ENCODE measurements around the gene ZNF385A. TPM values are rescaled to one million over a fixed set of nuclear protein-coding genes. Genes with fewer than 3 reads are reported as not detected.

ZNF385A gene
- total RNA-seq, 1 donor from 2014 or later, result 24.4 TPM

DNA sequence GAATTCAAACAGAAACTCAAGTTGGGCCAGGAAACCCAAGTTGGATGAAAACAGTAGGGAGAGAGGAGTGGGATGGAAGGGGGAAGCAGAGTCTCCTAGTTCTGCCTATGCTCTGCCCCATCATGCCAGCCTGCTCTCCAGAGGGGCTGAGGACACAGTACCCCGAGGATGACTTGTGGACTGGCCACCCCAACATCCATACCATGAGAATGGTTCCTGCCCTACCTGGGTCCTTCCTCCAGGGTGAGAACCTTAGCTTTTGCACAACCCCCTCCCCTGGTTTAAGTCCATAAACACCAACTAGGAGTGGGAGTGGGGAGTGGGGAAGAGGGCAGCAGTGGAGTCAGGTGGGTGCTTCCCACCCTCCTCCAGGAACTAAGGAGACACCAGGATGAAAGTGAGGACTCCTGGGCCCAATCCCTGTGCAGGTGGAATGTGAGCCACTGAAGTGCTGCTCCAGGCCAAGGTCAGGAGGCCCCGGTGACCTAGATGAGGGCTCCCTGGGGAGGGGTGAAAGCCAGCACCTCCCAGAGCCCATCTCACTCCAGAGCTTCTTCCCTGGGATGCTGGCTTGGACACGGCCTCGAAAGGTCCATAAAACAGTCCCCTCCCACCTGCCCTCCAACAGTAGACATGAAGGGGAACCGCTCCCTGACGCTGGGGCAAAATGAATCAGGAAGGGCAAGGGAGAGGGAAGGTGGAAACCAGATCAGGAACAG lies 6.6 kb downstream of the ZNF385A start:
- no peak overlapping the region for H2AFZ ChIP-seq (ENCODE audit: low read depth, low read length)
- H4K20me1 ChIP-seq (ENCODE audit: insufficient read depth, low read length), result peaks cover 4% of the 10 kb centered on the region
- H3K9ac ChIP-seq (ENCODE audit: low read length), result no peak overlapping the region
- H3K9me3 Mint-ChIP-seq (ENCODE audit: unreplicated experiment), result peaks cover 3% of the 10 kb centered on the region
- FAIRE-seq (no peak), DNase-seq (ENCODE audit: low read depth) (no peak)
- H3K27me3 ChIP-seq (ENCODE audit: insufficient read depth, low read length), result no peaks in the 10 kb centered on the region
- no peak overlapping the region for H3K27ac Mint-ChIP-seq (ENCODE audit: unreplicated experiment)
- TF ChIP-seq, protein P1, sequence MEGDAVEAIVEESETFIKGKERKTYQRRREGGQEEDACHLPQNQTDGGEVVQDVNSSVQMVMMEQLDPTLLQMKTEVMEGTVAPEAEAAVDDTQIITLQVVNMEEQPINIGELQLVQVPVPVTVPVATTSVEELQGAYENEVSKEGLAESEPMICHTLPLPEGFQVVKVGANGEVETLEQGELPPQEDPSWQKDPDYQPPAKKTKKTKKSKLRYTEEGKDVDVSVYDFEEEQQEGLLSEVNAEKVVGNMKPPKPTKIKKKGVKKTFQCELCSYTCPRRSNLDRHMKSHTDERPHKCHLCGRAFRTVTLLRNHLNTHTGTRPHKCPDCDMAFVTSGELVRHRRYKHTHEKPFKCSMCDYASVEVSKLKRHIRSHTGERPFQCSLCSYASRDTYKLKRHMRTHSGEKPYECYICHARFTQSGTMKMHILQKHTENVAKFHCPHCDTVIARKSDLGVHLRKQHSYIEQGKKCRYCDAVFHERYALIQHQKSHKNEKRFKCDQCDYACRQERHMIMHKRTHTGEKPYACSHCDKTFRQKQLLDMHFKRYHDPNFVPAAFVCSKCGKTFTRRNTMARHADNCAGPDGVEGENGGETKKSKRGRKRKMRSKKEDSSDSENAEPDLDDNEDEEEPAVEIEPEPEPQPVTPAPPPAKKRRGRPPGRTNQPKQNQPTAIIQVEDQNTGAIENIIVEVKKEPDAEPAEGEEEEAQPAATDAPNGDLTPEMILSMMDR (IDR thresholded peaks at IDR 0.05; ENCODE audit: insufficient read depth, low read depth, low read length), result no peak
- peak overlapping the region; percentile 77 for H3K4me3 Mint-ChIP-seq (ENCODE audit: unreplicated experiment)
- peaks cover 30% of the 10 kb centered on the region for H3K4me1 Mint-ChIP-seq (ENCODE audit: low read depth, unreplicated experiment)
- no peak overlapping the region for H3K4me3 ChIP-seq (ENCODE audit: insufficient read depth, low read depth, low read length)
- H3K27me3 Mint-ChIP-seq (ENCODE audit: low read depth, unreplicated experiment), result peaks cover 6% of the 10 kb centered on the region
- H3K36me3 ChIP-seq (ENCODE audit: insufficient read depth, low read length), result no peaks in the 10 kb centered on the region
- no peaks in the 10 kb centered on the region for H3K9me3 ChIP-seq (ENCODE audit: insufficient read depth, low read depth, low read length)
- peak overlapping the region; percentile 96 for H3K4me2 ChIP-seq (ENCODE audit: low read length)
- H3K27ac ChIP-seq (ENCODE audit: low read depth, low read length), result no peak overlapping the region
- H3K36me3 Mint-ChIP-seq (ENCODE audit: low read depth, unreplicated experiment), result peaks cover 12% of the 10 kb centered on the region
- H3K79me2 ChIP-seq (ENCODE audit: insufficient read depth, low read length), result no peaks in the 10 kb centered on the region
- peaks cover 28% of the 10 kb centered on the region for H3K4me1 ChIP-seq (ENCODE audit: insufficient read depth, low read length)

DNA sequence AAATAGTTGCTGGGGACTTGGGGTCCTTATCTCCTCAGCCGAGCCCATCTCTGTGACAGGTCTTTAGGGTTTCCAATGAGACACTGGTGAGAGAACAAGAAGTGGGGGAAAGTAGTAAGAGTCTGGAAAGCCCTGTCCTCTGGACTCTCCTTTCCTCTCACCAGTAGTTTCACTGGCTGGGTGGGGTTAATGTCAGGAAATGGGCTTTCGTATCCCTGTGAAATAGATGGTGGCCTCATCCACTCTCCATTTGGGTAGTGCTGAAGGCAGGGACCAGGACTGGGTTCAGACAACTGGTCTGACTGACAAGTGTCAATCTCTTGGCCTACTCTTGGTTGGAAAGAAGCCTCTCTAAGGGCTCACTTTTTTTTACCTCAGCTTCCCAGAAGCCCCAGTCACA lies 7.5 kb downstream of the ZNF385A start:
- H3K27me3 ChIP-seq (ENCODE audit: insufficient read depth, low read length), result no peaks in the 10 kb centered on the region

DNA sequence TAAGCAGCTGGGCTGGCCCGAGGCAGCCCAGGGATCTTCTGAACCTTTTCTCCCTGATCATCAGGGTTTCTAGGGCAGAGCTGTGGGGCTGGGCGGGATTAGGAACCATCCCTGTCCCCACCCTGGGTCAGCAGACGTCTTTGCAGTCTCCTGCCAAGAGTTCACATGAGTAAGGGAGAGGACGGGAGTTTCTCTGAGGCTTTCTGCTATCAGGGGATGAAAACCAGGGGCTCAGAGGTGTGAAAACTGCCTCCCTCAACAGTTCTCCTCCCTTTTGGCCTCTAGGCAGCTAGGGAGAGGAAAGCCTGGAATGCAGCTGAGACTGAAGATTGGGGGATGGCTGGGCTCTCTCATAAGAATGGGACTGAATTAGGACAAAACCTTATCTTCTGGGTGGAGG lies 7.9 kb downstream of the ZNF385A start:
- peaks cover 4% of the 10 kb centered on the region for H4K20me1 ChIP-seq (ENCODE audit: insufficient read depth, low read length)
- TF ChIP-seq, protein P1 (IDR thresholded peaks at IDR 0.05; ENCODE audit: insufficient read depth, low read depth, low read length), result no peak
- no peak for TF ChIP-seq EZH2 (IDR thresholded peaks at IDR 0.05; ENCODE audit: insufficient read depth, low read length)
- Mint-ChIP-seq H3K27ac (ENCODE audit: unreplicated experiment) (peak overlapping the region; percentile 66), H3K36me3 (ENCODE audit: low read depth, unreplicated experiment) (peaks cover 16% of the 10 kb centered on the region), H3K4me3 (ENCODE audit: unreplicated experiment) (peak overlapping the region; percentile 29), H3K27me3 (ENCODE audit: low read depth, unreplicated experiment) (peaks cover 6% of the 10 kb centered on the region), H3K4me1 (ENCODE audit: low read depth, unreplicated experiment) (peaks cover 32% of the 10 kb centered on the region), H3K9me3 (ENCODE audit: unreplicated experiment) (peaks cover 2% of the 10 kb centered on the region)
- no peaks in the 10 kb centered on the region for H3K79me2 ChIP-seq (ENCODE audit: insufficient read depth, low read length)
- H3K27ac ChIP-seq (ENCODE audit: low read depth, low read length), result no peak overlapping the region
- FAIRE-seq (no peak), DNase-seq (ENCODE audit: low read depth) (no peak)
- H3K4me3 ChIP-seq (ENCODE audit: insufficient read depth, low read depth, low read length), result no peak overlapping the region
- no peaks in the 10 kb centered on the region for H3K9me3 ChIP-seq (ENCODE audit: insufficient read depth, low read depth, low read length)
- H3K9ac ChIP-seq (ENCODE audit: low read length), result no peak overlapping the region
- no peak overlapping the region for H2AFZ ChIP-seq (ENCODE audit: low read depth, low read length)
- no peaks in the 10 kb centered on the region for H3K36me3 ChIP-seq (ENCODE audit: insufficient read depth, low read length)
- H3K4me2 ChIP-seq (ENCODE audit: low read length), result no peak overlapping the region
- peaks cover 30% of the 10 kb centered on the region for H3K4me1 ChIP-seq (ENCODE audit: insufficient read depth, low read length)
- H3K27me3 ChIP-seq (ENCODE audit: insufficient read depth, low read length), result no peaks in the 10 kb centered on the region

More for the DNA sequence above, 7.5 kb downstream of the ZNF385A start:
- Histone ChIP-seq H3K4me3 (ENCODE audit: insufficient read depth, low read depth, low read length) (no peak overlapping the region), H3K27ac (ENCODE audit: low read depth, low read length) (no peak overlapping the region), H3K4me2 (ENCODE audit: low read length) (no peak overlapping the region), H3K9ac (ENCODE audit: low read length) (no peak overlapping the region), H2AFZ (ENCODE audit: low read depth, low read length) (no peak overlapping the region), H3K36me3 (ENCODE audit: insufficient read depth, low read length) (no peaks in the 10 kb centered on the region), H3K79me2 (ENCODE audit: insufficient read depth, low read length) (no peaks in the 10 kb centered on the region), H3K4me1 (ENCODE audit: insufficient read depth, low read length) (peaks cover 27% of the 10 kb centered on the region), H4K20me1 (ENCODE audit: insufficient read depth, low read length) (peaks cover 4% of the 10 kb centered on the region), H3K9me3 (ENCODE audit: insufficient read depth, low read depth, low read length) (no peaks in the 10 kb centered on the region)
- H3K36me3 Mint-ChIP-seq (ENCODE audit: low read depth, unreplicated experiment), result peaks cover 15% of the 10 kb centered on the region
- H3K4me1 Mint-ChIP-seq (ENCODE audit: low read depth, unreplicated experiment), result peaks cover 31% of the 10 kb centered on the region
- peaks cover 3% of the 10 kb centered on the region for H3K9me3 Mint-ChIP-seq (ENCODE audit: unreplicated experiment)
- peak overlapping the region; percentile 29 for H3K4me3 Mint-ChIP-seq (ENCODE audit: unreplicated experiment)
- no peak for FAIRE-seq
- TF ChIP-seq, protein P1 (IDR thresholded peaks at IDR 0.05; ENCODE audit: insufficient read depth, low read depth, low read length), result no peak
- TF ChIP-seq EZH2 (IDR thresholded peaks at IDR 0.05; ENCODE audit: insufficient read depth, low read length), result no peak
- no peak for DNase-seq (ENCODE audit: low read depth)
- H3K27ac Mint-ChIP-seq (ENCODE audit: unreplicated experiment), result peak overlapping the region; percentile 66
- peaks cover 6% of the 10 kb centered on the region for H3K27me3 Mint-ChIP-seq (ENCODE audit: low read depth, unreplicated experiment)
